C4-2B (cell line): ENCODE measurements around the gene KRTAP4-5.

Experiments
- CTCF ChIP-seq: fragments of 450-650 bp; conservative IDR thresholded peaks from 2 replicates; pipeline ENCODE4 v1.5.1; 2017; ENCODE audit warnings: mild to moderate bottlenecking
- ZFX ChIP-seq: fragments of 450-650 bp; IDR thresholded peaks from 2 replicates; pipeline ENCODE4 v1.6.1; 2017

- TF ChIP-seq CTCF (no peak), ZFX (no peak)
Observed at GRCh38 chr17:41190328-41190727, 40.7 kb upstream of the KRTAP4-5 start.
